NCI-H1092 treated with DMSO at 0.1 percent for 48 hours (cell line): ENCODE data around the gene PITX1.
A peak's percentile ranks its signal among the peaks of the same experiment; 100 is the strongest.

Source experiments
- DNase-seq: peaks from one replicate; lab custom pipeline; 2025; lab: John Stamatoyannopoulos, UW

The PITX1 gene

GRCh38 chr5:135062216-135063055 is 28.4 kb upstream of the PITX1 start:
- no peak for DNase-seq

DNA sequence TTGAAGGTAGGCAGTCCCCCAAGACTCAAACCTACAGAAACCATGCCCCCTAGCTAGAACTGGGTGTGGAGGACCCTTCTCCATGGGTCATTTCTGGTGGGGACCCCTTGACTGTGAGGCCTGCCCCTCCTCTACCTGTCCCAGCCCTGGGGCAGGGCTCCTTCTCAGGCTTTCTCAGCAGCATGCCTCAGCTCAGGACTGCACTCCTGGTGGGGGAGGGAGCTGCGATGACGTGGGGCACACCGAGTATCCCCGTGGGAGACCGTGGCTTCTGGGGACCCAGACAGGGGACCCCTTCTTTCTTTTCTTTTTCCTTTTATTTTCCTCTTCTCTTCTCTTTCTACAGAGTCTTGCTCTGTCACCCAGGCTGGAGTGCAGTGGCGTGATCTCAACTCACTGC is 27.0 kb upstream of the PITX1 start:
- no peak for DNase-seq

GRCh38 chr5:135060021-135060420 is 26.0 kb upstream of the PITX1 start:
- no peak for DNase-seq

GRCh38 chr5:135059000-135059923 is 25.2 kb upstream of the PITX1 start:
- DNase-seq: no peak

DNA sequence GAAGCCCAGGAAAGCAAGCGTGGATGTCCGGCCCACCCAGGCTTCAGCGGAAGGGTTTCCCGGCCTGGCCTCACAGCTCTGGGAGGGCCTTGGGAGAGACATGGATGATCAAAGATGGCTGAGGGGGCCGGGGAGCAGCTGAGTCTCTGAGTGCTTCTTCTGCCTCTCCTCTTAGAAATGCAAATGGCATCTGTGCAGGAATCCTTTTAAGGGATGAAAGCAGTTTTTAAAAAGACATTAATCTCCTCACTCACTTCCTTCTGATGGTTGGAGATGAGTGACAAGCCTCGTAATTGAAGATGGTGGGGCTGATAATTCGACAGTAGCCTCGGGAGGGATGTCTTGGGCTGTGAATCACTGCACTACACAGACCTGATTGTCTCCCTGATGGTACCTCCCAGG is 24.3 kb upstream of the PITX1 start:
- DNase-seq: no peak

GRCh38 chr5:135057233-135057632 is 23.2 kb upstream of the PITX1 start:
- no peak for DNase-seq

DNA sequence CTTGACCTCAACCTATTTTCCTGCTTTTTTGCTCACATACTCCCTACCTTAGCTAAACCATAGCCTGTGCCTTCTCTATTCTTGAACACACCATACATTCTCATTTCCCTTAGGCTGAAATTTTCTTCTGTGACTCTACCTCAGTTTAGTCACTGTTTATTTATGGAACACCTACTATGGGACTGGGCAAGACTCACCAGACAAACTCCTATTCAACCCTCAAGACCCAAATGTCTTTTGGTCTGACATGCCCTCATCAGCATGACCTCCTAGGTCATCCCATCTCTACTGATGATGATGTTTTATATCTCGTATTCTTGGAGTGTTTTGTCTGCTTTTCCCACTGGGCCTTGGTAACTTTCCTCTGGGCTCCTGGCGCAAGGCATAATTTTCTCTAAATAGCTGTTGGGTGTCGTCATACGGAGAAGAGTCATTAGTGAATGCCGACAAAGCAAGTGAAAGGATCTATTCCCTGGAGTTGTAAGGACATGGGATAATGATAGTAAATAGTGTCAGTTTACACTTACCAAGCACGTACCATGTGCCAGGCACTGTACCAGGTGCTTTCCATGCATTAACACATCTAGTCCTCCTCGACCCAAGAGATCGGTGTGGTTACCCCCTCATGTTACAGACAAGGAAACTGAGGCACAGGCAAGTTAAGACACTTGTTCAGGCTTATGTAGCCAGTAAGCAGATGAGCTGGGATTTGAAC is 22.4 kb upstream of the PITX1 start:
- DNase-seq: no peak

DNA sequence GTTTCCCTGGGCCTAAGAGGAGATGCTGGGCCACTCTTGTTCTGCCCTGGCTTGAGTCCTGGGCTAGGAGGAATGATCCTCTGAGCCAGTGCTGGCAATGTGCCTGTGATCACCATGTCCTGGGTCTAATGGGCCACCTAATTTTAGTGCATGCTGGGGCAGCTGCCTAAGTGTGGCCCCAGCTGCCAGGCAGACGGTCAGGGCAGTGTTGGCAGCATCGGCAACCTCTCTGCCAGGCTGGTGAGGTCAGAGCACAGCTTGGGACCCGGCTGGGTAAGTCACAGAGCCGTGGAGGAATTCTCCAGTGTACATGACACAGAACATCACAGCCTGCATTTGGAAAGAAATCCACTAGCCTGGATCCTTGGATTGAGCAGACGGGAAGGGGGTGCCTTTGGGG is 21.4 kb upstream of the PITX1 start:
- no peak for DNase-seq

GRCh38 chr5:135054546-135054945 is 20.5 kb upstream of the PITX1 start:
- DNase-seq: no peak

DNA sequence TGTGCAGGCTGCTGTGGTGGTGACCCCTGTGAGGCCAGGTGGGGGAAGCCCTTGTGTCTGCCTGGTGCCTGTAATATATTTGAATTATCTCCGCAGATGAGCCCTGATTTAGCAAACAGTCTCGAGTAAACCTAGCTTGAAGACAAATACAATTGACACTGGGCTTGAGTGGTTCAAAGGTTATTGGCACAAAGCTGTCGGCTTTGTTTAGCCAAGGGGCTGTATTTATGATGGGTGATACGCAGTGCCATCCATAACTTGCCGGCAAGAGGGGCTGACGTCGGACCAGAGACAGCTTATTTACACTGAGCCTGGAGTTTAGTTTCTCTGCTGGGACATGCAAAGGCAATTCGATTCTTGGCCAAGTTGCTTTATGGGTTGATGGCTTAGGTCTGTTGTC is 20.0 kb upstream of the PITX1 start:
- DNase-seq: peak; percentile 19

DNA sequence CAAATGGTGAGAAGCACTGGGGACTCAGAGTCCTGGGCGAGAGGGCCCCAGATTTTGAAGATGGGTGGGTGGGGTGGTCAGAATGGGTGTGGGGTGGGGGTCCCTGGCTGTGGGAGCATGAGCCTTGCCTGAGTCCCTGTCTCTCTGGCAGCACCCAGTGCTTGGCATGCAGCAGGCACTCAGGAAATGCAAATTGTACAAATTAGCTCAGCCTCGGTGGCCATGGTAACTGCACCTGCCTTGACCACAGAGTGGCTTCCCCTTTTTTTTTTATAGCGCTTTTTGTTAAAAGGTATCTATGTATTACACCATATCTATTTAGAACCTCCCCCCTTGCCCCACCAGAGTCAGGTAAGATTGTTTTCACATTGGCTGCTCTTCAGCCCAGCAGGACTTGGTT is 19.2 kb upstream of the PITX1 start:
- peak; percentile 14 for DNase-seq

DNA sequence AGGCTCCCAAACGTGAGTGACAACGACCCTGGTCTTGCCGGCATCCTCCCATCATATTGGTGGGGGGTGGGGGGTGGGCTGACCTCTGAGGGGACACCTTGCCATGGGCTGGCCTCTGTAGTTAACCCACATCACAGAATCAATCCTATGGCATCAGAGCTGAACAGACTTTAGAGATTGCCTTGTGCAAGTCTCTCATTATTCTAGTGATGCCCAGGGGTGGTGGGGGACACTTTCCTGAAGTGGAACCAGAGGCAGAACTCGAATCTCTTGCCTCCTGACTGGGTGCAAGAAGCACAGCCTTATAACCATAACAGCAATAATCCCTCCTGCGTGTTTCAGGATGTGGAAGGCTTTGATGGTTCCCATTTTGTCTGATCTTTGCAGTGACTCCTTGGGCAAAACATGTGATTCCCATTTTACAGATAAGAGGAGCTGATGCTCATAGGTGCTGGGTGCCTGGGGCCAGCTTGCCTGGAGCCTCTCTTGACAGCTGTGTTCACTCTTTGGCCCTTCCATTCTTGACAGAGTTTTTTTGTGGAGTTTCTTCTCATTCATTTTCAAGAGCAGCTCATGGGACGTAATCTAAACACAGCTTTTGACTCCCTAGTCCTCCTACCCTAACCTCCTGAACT is 18.6 kb upstream of the PITX1 start:
- no peak for DNase-seq

DNA sequence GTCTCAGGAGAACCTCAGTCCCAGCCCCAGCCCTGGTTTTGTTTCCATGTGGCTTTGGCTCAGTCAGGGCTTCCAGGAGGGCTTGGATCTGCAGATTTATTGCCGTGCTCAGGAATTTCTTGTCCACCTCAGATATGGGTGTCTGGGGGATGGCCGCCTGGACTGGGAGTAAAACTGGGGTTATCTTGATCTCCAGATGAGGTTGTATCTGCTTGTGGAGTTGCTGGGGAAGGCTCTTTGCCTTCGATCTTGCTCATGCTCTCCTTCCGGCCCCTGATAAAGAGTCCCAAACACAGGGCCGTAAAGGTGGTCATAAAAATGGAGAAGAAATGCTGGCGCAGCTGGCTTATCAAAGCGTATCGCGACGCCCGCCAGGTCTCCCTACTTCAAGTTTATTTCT is 17.8 kb upstream of the PITX1 start:
- DNase-seq: no peak

DNA sequence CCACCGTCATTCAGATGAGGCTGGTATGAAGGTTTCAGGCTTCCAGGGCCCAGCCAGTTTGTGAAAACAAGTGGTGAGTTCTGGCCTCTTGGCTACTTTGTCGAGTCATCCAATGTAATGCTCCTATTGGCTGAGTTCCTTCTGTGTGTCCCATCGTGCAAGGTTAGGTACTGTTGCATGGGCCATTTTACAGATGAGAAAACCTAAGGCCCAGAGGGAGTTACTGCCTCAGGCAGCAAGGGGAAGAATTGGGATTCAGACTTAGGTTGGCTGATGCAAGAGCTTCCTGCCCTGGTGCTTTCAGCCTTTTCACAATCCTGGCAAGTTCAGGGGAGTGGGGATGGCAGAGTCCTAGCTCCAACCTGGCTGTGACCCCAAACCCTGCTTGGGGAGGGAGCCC is 17.4 kb upstream of the PITX1 start:
- no peak for DNase-seq

DNA sequence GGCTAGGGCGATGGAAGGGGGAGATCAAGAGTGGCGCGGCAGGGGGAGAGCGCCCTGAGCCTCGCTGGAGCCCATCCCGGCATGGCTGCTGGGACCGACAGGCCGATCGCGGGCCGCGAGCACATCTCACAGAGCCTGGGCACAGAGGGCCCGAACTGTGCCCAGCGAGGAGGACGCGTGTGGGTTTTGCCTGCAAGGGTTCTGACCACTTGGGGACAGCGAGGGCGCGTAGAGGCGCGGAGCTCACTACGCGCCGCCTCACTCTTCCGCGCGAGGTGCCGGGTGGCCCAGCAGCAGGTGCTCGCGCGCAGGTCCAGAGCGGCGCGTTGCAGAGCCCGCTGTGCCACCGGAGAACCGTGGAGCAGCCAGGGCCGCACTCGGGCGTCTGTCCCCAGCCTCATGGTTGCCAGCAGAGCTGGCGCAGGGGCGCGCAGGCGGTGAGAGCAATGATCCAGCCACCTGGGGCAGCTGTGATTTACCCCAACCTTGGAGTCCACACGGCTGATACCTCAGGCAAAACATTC is 16.3 kb upstream of the PITX1 start:
- no peak for DNase-seq

GRCh38 chr5:135048930-135049329 is 14.9 kb upstream of the PITX1 start:
- no peak for DNase-seq

DNA sequence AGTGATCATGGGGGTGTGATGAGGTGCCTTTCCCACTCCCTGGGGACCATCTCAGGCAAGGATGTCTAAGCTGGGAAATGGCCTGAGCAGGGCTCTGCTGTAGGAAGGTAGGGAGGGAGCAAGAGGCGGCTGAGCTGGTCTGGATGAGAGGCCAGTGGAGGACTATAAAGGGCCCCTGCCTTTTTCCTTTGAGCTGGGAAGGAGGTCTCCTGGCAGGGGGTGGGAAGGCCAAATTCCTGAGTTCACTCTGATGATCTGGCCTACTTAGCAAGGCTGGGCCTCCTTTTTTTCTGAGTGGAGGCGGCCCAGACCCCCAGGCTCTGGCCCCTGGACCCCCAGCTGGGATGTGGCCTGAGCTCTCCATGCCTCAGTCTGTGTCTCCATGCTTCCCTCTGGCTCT is 14.3 kb upstream of the PITX1 start:
- DNase-seq: no peak

DNA sequence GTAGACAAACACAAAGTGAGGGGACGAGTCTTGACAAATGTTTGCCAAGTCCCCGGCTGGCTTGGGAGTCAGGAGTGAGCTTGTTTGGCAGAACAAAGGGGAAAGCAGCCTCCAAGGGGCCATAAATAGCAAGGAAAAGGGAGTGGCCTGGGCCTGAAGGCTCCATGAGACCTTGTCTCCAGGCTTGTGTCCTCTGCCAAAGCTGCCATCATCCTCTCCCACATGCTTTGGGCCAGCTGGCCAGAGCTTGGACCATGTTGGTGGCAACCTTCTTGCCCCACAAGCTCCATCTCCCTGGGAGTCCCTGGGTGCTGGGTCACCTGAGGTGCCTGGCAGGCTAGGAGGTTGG is 13.3 kb upstream of the PITX1 start:
- no peak for DNase-seq

- DNase-seq: no peak
Observed at GRCh38 chr5:135046661-135047346, 12.8 kb upstream of the PITX1 start.

GRCh38 chr5:135045488-135045887 is 11.5 kb upstream of the PITX1 start:
- DNase-seq: no peak

DNA sequence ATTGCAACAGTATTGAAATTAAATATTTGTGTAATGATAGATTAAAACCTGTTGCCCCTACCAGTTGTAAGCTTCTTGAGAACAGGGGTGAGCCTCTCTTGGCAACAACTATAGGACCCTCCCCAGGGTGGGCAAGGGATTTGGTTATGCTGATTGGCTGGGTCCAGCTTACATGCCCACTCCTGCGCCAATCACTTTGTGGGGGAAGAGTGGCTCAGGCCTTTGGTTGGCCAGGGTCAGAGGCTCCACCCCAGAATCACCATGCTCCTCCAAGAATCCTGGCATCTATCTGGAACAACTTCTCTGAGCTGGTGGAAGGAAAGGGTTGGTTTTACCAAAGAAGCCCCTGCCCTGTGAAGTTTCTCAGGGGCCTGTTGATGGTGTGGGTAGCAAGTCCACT is 8.6 kb upstream of the PITX1 start:
- DNase-seq: no peak
